ENCODE data around the gene MOV10L1. TPM values are rescaled to one million over a fixed set of nuclear protein-coding genes. Genes with fewer than 3 reads are reported as not detected.
"Not testable (repeated sequence)": the region's sequence is repeated elsewhere in the genome, so short reads cannot be mapped to it uniquely, and the experiment has no call there.

Gene MOV10L1
- total RNA-seq, 2 donors from 2014 or later: 0.25 to 0.36 TPM

DNA sequence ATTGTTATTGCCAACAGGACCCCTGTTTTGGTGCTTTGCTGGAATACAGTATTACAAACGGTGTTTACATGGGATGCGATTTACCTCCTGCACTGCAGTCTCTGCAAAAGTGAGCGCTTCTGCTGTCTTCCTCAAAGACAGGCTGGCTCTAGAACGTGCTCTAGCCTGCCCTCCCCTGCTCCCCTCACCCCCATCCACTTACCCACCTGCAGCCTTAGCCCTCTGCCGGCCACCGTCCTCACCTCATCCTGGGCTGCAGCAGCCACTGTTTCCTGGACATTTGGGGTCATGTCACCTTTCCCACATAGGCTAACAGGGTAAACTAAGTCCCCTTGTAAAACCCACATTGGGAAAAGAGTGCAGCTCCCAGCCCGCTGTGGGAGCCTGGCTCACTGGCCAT is 71.1 kb downstream of the MOV10L1 start:
- no peak overlapping the region for H3K27ac Mint-ChIP-seq
- H3K27me3 Mint-ChIP-seq (ENCODE audit: low read depth): peaks cover 5% of the 10 kb centered on the region
- peaks cover 0 to 2% of the 10 kb centered on the region in 2 donors for H3K36me3 Mint-ChIP-seq (ENCODE audit: insufficient read depth in 2 of 2)
- H3K9me3 Mint-ChIP-seq: no peaks in the 10 kb centered on the region
- no peaks in the 10 kb centered on the region for H3K4me1 Mint-ChIP-seq (ENCODE audit: low read depth)
- no peak overlapping the region for H3K4me3 Mint-ChIP-seq
- ATAC-seq (replicated peaks in 1 of 2) (no peak), DNase-seq (no peak)

- Mint-ChIP-seq H3K9me3 (peaks cover 0 to 2% of the 10 kb centered on the region in 2 donors), H3K27me3 (ENCODE audit: low read depth) (peaks cover 5% of the 10 kb centered on the region), H3K36me3 (ENCODE audit: insufficient read depth in 2 of 2) (peaks cover 0 to 2% of the 10 kb centered on the region in 2 donors), H3K4me3 (no peak overlapping the region), H3K4me1 (ENCODE audit: low read depth) (no peaks in the 10 kb centered on the region), H3K27ac (no peak overlapping the region)
- ATAC-seq (replicated peaks in 1 of 2): no peak
- no peak for DNase-seq
Measured at GRCh38 chr22:50161508-50162390, 71.9 kb downstream of the MOV10L1 start.

DNA sequence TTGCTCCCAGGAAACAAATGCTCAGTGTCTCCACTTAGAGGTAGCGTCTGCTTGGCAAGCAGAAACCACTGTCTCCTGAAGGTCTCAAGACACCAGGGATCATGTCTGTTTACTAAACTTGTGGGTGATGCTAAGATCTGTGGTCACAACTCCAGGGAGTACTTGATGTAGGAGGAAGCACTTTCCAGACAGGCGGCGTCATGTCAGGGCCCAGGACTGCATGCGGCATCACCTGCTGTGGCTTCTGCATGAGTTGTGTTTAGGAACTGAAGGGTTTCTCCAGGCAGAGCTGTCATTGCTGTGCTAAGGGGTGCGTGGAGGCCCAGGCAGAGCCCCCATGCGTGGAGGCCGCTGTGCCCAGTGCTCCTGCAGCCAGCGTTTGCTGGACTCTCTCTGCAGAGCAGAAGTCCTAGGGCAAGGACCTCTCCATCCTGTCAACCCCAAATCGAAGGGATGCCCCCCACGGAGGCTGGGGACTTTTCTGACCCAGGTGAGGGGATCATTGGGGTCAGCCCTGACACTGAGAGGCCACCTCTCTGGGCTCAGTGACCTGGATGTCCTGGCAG is 72.7 kb downstream of the MOV10L1 start:
- Mint-ChIP-seq H3K27ac (no peak overlapping the region), H3K36me3 (ENCODE audit: insufficient read depth in 2 of 2) (peaks cover 0 to 2% of the 10 kb centered on the region in 2 donors), H3K9me3 (peaks cover 0 to 2% of the 10 kb centered on the region in 2 donors), H3K4me3 (no peak overlapping the region), H3K27me3 (ENCODE audit: low read depth) (peaks cover 6% of the 10 kb centered on the region), H3K4me1 (ENCODE audit: low read depth) (no peaks in the 10 kb centered on the region)
- DNase-seq (no peak), ATAC-seq (replicated peaks in 1 of 2) (no peak)

- peaks cover 0 to 2% of the 10 kb centered on the region in 2 donors for H3K9me3 Mint-ChIP-seq
- no peak for ATAC-seq (replicated peaks in 1 of 2)
- H3K4me3 Mint-ChIP-seq: no peak overlapping the region
Measured at GRCh38 chr22:50165436-50166123, 75.8 kb downstream of the MOV10L1 start.

DNA sequence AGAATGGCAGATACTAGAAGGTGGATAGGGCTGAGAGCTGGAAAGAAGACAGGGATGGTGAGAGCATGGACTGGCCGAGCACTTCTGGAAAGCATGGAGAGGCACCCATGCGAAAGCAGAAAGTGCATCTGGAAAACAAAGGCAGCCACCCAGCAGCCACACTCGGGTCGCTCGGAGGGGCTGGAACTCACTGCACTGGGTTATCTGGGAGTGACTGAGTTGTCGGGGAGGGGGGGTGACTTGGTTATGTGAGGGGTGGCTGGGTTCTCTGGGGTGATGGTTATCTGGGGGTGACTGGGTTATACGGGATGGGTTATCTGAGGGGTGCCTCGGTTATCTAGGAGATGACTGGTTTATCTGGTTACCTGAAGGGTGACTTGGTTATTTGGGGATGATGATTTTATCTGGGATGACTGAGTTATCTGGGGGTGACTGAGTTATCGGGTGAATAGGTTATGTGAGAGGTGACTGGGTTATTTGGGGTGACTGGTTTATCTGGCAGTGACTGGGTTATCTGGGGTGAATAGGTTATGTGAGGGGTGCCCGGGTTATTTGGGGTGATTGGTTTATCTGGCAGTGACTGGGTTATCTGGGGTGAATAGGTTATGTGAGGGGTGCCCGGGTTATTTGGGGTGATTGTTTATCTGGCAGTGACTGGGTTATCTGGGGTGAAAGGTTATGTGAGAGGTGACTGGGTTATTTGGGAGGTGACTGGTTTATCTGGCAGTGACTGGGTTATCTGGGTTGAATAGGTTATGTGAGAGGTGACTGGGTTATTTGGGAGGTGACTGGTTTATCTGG is 78.1 kb downstream of the MOV10L1 start:
- peaks cover 42% of the 10 kb centered on the region for H3K27me3 Mint-ChIP-seq (ENCODE audit: low read depth)
- H3K4me3 Mint-ChIP-seq: no peak overlapping the region
- no peak for DNase-seq
- H3K36me3 Mint-ChIP-seq (ENCODE audit: insufficient read depth in 2 of 2): peaks cover 0 to 4% of the 10 kb centered on the region in 2 donors
- peaks cover 0 to 2% of the 10 kb centered on the region in 2 donors for H3K9me3 Mint-ChIP-seq
- ATAC-seq (replicated peaks in 1 of 2): no peak
- peaks cover 6% of the 10 kb centered on the region for H3K4me1 Mint-ChIP-seq (ENCODE audit: low read depth)
- no peak overlapping the region for H3K27ac Mint-ChIP-seq

More at GRCh38 chr22:50165436-50166123, 75.8 kb downstream of the MOV10L1 start:
- no peak for DNase-seq
- Mint-ChIP-seq H3K27me3 (ENCODE audit: low read depth) (peaks cover 25% of the 10 kb centered on the region), H3K4me1 (ENCODE audit: low read depth) (peaks cover 6% of the 10 kb centered on the region), H3K36me3 (ENCODE audit: insufficient read depth in 2 of 2) (peaks cover 0 to 2% of the 10 kb centered on the region in 2 donors), H3K27ac (no peak overlapping the region)

- not testable (repeated sequence) for H3K36me3 Mint-ChIP-seq (ENCODE audit: insufficient read depth in 2 of 2); DNase-seq; H3K27ac Mint-ChIP-seq; H3K9me3 Mint-ChIP-seq; ATAC-seq (replicated peaks in 1 of 2); H3K4me1 Mint-ChIP-seq (ENCODE audit: low read depth)
- H3K27me3 Mint-ChIP-seq (ENCODE audit: low read depth): peaks cover 44% of the 10 kb centered on the region
- H3K4me3 Mint-ChIP-seq: peak overlapping the region; percentile 67 to 83
Measured at GRCh38 chr22:50168490-50169180, 78.8 kb downstream of the MOV10L1 start.

- DNase-seq: no peak
- Mint-ChIP-seq H3K4me3 (peak overlapping the region; percentile 67 to 83), H3K9me3 (peaks cover 0 to 2% of the 10 kb centered on the region in 2 donors), H3K4me1 (ENCODE audit: low read depth) (peaks cover 6% of the 10 kb centered on the region), H3K27me3 (ENCODE audit: low read depth) (peaks cover 41% of the 10 kb centered on the region), H3K27ac (no peak overlapping the region), H3K36me3 (ENCODE audit: insufficient read depth in 2 of 2) (peaks cover 0 to 4% of the 10 kb centered on the region in 2 donors)
- ATAC-seq (replicated peaks in 1 of 2): no peak
Measured at GRCh38 chr22:50169181-50169759, 79.5 kb downstream of the MOV10L1 start.

GRCh38 chr22:50169774-50170341 is 80.1 kb downstream of the MOV10L1 start:
- ATAC-seq (replicated peaks in 1 of 2): peak; percentile 79 to 84
- Mint-ChIP-seq H3K4me1 (ENCODE audit: low read depth) (peaks cover 6% of the 10 kb centered on the region), H3K4me3 (peak overlapping the region; percentile 52 to 59), H3K27me3 (ENCODE audit: low read depth) (peaks cover 39% of the 10 kb centered on the region), H3K36me3 (ENCODE audit: insufficient read depth in 2 of 2) (peaks cover 0 to 4% of the 10 kb centered on the region in 2 donors), H3K27ac (no peak overlapping the region), H3K9me3 (peaks cover 0 to 2% of the 10 kb centered on the region in 2 donors)
- peak; percentile 65 to 78 for DNase-seq

GRCh38 chr22:50170453-50171318 is 80.9 kb downstream of the MOV10L1 start, which contains the start of gene PANX2:
TSS of gene PANX2 (plus strand) at chr22:50170731. CDS start at chr22:50170731, 0 bp downstream.
- Mint-ChIP-seq H3K4me3 (peak within 1 kb of the TSS; percentile 80 to 81), H3K9me3 (peaks cover 0 to 2% of the 10 kb centered on the region in 2 donors), H3K36me3 (ENCODE audit: insufficient read depth in 2 of 2) (peaks cover 0 to 3% of the 10 kb centered on the region in 2 donors), H3K4me1 (ENCODE audit: low read depth) (peaks cover 6% of the 10 kb centered on the region), H3K27ac (peak within 1 kb of the TSS; percentile 69), H3K27me3 (ENCODE audit: low read depth) (peaks cover 39% of the 10 kb centered on the region)
- DNase-seq (no peak), ATAC-seq (replicated peaks in 1 of 2) (peak in 1 of 2 donors; percentile 26)

GRCh38 chr22:50171319-50171964 is 81.6 kb downstream of the MOV10L1 start:
- ATAC-seq (replicated peaks in 1 of 2): no peak
- Mint-ChIP-seq H3K27me3 (ENCODE audit: low read depth) (peaks cover 39% of the 10 kb centered on the region), H3K9me3 (peaks cover 0 to under 1% of the 10 kb centered on the region in 2 donors), H3K27ac (no peak overlapping the region), H3K4me3 (peak overlapping the region; percentile 80 to 81), H3K36me3 (ENCODE audit: insufficient read depth in 2 of 2) (peaks cover 0 to 3% of the 10 kb centered on the region in 2 donors), H3K4me1 (ENCODE audit: low read depth) (peaks cover 6% of the 10 kb centered on the region)
- no peak for DNase-seq
